ENCODE data around the gene CEP128.

The CEP128 gene

DNA sequence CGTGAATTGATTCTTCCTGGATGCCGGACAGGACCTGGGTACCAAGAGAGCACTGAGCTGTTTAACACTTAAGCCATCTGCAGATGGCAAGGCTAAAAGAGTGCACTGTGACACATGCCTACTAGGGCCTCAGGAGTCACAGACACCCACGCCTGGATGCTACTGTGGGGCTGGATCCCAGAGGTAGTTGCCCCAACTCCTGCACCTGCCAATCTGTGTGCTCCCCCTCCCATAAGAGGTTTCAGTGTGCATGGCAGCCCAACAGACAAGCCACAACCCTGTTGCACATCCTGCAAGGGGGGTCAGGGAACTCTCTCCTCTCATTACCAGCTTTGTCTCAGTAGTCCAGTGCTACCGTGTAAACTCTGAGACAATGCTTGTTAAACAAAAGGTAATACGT, 169.0 kb downstream of the CEP128 start:
- DNase-seq (ENCODE audit: low read depth in 2 of 2), result no peak

DNA sequence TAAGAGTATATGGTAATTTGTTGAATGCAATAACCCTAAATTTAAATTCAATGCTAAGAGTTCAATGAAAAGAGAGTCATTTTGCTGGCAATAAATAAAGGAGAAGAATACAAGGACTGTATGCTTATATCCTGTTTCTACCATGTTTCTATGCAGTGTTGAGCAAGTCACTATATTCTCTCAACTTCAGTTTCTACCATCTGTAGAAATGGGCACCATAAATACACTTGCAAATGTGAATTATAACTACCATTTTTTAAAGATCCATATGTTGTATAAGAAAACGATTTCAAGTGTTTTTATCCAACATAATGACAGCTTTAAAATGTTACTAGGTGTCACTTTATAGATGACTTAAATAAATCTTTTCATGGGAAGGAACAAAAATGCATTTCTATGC, 170.3 kb downstream of the CEP128 start:
- DNase-seq (ENCODE audit: low read depth in 2 of 2), result no peak

DNA sequence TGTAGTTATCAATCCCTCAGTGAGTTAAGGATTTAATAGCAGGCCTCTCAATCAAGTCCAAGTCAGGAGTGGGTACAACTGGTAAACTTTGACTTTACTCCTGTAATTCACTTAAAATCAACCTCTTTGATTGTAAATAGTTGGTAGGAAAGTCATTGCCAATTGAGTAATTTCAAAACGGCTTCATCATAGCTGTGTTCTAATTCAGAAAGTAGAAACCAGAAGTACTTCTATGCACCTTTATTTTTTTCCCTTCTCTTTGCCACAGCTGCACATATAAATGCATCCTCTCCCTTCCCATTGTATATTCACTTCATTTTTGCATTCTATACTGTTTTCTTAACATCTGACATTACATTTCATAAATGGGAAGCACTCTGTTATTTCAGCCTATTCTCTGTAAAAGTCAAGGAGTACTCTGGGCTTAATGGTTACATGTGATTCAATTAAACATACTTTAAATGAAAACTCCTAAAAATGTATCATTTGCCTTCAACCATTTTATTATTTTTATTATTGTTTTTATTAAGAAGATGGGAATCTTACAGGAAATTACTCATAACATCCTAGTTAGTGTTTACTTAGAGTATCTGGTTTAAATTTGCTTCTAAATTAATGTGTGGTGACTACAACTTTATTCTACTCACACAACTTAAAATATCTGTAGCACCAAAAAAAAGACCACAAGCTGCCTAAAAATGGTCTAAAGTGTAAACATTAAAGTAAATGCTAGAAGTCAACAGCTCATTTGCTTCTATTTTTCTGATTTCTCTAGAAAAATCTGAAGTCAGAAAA, 171.2 kb downstream of the CEP128 start:
- DNase-seq (ENCODE audit: low read depth in 2 of 2), result peak; percentile 39 to 47

DNA sequence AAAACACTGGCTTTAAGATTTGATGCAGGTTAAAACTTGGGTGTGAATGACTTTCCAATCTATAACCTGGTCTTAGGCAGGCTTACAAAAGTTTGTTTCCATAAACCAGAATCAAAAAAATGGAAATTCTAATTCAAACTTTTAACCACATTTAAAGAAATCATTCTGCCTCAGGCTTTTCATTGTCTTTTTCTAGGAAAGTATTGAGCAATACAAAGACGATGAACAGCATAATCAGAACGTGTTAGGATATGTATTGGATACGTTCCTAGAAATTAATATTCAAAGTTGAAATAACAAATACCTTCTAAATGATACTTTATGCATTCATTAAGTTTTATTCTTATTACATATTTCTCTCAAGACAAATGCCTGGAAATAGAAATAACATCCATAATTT, 172.9 kb downstream of the CEP128 start:
- no peak for DNase-seq (ENCODE audit: low read depth in 2 of 2)

DNA sequence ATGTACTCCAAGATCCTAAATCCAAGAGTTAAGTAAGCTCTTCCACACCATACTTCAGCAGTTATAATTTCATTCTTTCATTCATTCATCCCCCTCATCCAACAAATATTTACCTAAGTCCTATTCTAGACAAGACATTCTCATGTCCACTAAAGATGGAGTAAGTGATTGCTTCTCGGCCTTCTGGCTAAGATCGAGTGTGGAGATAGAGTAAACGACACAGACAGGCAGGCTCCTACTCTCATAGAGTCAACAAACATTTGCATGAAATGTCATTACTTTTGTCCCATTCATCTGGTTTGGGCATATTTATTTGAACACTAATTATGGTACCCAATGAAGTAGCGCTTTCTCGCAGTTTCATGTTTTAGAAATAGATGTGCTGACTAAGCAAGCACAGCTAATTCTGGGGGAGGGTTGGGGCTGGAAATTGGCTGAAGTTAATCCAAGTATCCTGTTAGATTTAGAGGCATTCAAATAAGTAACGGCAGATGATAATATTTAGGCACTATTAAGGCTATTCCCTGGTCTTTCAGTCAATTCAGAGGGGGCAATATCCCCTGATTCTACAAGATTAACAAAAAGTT, 176.5 kb downstream of the CEP128 start:
- DNase-seq (ENCODE audit: low read depth in 2 of 2), result no peak

DNA sequence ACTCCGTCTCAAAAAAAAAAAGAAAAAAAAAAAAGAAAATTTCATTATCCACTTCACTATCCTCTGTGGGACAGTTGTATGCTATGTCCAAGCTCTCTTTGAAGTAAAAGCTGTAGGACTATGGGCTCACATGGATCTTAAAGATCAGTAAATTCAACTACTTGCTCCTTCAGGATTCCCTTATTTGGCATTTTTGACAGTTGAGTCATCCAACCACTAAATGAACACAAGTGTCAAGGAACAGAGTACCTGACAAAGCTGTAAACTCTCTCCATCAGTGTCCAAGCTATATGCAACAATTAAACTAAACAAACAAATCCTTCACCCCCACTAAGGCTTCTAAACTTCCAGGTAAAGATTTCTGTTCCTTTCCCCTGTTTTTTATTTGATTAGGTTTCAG, 177.0 kb downstream of the CEP128 start:
- peak in 1 of 2 experiments; percentile 38 for DNase-seq (ENCODE audit: low read depth in 2 of 2)

DNA sequence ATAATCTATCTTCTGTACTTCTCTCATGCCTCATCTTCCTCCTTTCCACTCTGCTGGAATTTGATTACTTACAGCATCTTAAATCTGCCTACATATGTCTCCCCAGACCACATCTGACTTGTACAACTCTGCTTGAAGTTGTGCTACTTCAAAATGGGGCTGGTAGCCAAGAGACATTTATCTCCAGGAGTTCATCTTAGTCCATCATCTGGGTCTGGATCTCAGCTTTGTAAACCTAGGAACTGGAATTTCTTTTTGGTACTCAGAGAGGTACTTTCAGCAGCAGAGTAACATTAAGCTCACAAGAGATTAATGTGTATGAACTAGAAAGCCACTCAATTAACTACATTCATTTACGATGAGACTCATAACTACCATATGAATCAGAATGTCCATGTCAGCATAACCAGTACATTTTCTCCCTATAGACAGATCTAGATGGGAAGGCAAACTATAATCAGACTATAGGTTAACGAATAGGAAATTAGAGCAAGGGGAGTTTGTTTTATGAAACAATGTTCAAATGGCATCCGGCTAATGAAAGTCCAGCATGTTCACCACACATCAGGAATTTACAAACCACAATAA, 178.8 kb downstream of the CEP128 start:
- DNase-seq (ENCODE audit: low read depth in 2 of 2), result peak; percentile 76 to 82

DNA sequence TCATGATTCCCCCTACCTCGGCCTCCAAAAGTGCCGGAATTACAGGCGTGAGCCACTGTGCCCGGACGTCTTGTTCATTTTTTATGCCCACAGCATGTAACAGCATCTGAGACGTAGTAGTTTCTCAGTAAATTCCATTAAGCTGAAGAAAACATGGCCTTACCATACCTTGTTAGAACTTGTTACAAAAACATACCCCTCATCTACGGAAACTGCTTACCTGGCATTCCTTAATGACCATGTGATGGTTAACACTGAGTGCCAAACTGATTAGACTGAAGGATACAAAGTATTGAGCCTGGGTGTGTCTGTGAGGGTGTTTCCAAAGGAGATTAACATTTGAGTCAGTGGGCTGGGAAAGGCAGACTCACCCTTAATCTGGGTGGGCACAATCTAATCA, 186.8 kb downstream of the CEP128 start:
- no peak for DNase-seq (ENCODE audit: low read depth in 2 of 2)

DNA sequence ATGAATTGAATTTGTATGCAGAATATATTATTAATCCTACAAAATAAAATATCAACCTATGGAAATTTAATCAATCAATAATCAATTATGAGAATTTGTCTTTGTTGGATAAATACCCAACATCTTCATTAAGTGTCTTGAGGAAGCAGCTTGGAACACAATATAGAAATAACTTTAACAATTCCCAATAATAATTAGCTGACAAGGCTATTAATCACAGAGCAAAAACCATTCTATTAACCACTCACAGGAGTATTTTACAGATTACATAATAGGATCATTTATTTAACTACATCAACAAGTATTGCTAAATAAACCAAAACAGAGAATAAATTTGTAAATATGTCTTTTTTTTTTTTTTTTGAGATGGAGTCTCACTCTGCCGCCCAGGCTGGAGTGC, 190.3 kb downstream of the CEP128 start:
- no peak for DNase-seq (ENCODE audit: low read depth in 2 of 2)

DNA sequence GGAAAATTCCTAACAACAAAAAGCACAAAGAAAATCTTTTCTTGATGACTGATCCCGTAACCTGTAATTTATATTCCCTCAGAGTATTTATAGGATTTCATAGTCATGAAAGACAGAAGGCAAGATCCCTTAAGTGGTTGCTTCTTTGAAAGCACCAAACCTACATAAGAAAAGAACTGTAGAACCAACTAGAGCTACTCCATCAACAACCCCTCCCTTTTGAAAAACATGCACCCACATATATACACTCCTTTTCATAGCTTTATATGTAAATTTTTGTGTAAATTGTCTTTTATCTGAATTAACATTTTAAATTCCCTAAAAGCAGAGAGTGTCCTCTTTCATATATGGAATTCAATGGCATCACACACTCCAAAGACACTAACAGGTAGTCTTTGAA, 215.3 kb downstream of the CEP128 start:
- no peak for DNase-seq (ENCODE audit: low read depth in 2 of 2)

DNA sequence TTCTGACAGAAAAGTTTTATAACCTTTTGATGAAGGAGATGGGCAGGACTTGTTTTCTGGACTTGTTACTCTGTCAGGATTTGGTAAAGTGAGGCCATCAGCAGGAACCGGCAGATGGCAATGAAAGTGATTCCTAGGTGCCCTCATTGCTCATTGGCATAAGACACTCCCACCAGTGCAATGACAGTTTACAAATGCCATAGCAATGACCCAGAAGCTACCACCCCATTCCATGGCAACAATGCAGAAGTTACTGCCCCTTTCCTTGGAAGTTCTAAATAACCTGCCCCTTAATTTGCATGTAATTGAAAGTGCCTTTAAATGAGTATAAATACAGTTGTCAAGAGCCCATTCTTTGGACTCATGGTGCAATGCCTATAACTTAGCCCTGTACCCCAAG, 222.6 kb downstream of the CEP128 start:
- DNase-seq (ENCODE audit: low read depth in 2 of 2), result no peak

DNA sequence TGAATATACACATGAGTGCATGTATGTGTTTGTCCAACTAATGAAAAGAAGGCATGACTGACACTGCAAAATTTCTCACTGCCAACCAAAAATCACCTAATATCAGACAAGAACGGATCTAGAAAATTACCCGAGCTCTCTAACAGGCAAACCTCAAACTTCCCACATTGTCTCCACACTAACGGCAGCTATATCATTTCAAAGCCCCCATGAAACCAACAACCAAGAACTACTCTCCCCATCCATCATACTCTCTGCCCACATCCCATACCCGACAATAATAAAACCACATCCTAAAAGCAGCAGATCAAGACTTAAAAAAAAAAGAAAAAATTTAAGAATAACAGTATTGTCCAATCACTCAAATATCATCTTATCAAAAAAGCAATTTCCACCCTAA, 227.1 kb downstream of the CEP128 start:
- no peak for DNase-seq (ENCODE audit: low read depth in 2 of 2)

DNA sequence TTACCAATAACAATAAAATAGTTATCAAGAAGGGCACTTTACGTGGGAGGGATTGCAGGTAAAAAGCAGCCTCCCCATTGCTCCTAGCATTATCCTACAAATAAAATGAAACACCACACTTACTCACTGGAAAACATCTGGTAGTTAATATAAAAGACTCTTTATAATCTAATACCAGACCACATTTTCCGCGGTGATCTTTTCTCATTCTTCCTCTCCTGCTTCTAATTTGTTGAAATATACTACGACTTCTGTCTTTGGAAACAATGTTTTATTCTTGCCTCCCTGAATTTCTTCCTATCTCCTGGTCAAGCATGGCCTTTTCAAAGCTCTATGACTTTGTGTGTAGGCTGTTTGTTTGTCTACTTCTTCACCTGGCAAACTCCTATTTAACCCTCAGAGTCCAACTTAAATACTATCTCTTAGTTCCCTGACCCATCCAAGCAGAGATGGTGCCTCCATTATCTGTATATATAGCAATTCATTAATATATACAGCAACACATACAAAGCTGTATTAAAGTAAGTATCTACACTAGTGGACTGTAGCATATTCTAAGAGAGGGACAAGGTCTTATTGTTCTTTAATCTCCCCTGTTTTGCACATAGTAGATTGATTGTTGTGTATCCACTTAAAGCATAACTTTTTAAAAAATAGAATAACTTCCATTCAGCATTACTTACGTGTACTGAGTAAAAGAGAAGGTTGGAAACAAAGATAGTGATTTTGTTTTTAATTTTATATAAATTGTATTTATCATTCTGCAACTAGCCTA, 228.3 kb downstream of the CEP128 start:
- no peak for DNase-seq (ENCODE audit: low read depth in 2 of 2)

DNA sequence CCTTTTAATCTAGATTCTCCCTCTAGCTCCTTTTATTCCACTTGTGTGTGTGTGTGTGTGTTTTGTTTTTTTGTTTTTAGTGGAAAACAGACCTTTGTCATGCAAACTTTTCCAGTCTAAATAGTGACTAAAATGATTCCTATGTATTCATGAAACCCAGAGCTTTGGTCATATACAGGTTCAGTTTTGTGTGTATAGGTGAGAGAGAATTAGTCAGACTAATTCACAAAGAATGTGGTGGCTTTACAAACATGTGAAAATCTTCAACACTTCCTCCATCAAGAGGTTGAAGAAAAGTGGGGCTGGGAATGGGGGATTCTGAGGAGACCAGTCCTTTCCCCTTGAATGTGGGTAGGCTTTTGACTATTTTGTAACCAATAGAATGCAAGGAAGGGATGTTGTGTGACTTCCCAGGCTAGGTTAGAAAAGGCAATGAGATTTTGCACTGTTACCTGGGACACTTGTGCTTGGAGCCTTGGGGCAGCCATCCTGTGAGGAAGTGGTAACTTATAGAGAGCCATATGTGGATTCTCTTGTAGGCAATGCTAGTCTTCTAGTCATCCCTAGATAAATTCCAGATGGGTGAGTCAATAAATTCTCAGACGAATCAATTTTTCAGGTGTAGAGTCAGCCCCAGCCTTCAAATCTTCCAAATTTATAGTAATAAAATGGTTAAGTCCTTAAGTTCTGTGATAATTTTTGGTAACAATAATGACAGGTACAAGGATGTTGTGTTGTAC, 236.1 kb downstream of the CEP128 start:
- no peak for DNase-seq (ENCODE audit: low read depth in 2 of 2)

DNA sequence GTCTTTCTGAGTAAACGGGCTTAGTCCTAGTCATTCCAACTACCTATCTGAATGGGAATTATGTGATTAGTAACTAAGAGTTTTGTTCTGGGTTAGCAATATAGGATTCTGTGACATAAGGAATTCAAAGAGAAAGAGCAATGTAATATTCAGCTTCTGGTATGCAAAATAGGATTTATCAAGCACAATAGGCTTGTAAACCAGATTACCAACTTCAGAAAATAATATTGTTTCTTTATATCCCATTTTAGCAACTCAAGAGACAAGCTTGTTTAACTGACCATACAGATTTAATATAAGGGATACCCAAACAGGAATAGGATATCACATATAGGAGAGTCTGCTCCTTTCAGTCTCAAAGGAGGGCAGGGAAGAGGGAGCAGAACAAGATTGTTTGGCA, 240.9 kb downstream of the CEP128 start:
- DNase-seq (ENCODE audit: low read depth in 2 of 2), result no peak

DNA sequence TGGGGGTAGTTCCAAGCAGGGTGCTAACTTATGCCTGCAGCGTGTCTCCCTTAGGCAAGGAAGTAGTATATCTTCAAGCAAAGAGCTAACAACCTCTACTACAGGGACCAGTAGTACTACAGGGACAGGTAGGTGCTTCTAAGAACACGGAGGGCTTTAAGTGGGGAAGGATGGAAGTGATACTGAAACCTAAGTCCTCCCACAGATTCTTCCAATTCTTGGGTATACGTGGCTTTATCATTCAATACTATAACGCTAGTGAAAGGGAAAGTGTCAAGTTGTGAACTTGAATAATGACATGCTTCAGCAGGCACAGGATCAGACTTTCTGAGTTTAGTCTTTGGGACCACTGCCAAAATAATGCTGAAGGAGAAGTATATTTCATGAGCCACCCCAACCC, 241.7 kb downstream of the CEP128 start:
- no peak for DNase-seq (ENCODE audit: low read depth in 2 of 2)

DNA sequence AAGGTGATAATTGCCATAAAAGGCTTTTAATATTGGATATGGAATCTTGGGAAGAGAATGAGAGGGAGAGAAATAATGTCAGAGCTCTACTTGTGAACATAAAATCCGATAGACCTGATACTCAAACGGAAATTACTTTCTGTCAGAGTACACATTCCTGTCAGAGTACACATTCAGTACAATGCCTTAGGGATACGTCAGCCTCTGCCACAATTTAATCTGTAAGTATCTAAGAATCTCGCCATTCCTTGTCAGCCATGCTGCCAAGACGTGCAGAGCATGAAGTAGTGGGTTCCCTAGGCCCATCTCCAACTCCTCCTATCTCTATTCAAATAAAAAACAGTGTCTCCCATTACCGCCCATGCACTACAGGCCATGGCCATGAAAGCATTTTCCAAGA, 242.6 kb downstream of the CEP128 start:
- no peak for DNase-seq (ENCODE audit: low read depth in 2 of 2)

DNA sequence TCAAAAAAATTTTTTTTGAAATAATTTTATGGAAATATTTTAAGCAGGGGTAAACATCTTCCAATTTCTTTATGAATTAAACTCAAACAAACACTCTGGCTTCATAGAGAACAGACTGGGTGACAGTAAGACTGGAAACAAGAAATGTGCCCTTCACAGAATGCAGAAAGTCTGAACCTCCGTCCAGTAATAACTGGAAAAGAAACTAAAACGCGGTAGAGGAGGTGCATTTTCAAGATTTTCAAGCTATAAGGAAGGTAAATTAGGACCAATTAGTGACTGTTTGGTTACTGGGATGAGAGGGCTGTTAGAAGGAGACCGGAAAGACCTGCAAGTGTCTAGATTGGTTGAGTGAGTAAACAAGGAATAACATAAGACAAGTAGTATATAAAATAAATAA, 245.7 kb downstream of the CEP128 start:
- no peak for DNase-seq (ENCODE audit: low read depth in 2 of 2)

DNA sequence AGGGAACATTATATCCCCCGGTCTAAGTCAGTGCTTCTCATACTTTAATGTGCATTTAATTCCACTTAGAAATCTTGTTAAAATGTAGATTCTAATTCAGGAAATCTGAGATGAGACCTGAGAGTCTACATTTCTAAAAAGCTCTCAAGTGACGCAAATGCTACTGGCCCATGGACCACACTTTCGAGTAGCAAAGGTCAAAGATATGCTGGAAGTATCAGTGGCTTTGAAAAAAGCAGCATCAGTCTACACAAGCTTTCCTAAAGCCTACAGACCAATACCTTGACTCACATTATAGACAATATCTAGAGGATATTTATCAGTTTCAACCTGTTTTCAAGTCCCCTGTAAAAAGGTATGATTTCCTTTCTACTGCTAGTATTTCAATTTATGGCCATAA, 248.6 kb downstream of the CEP128 start:
- DNase-seq (ENCODE audit: low read depth in 2 of 2), result no peak

DNA sequence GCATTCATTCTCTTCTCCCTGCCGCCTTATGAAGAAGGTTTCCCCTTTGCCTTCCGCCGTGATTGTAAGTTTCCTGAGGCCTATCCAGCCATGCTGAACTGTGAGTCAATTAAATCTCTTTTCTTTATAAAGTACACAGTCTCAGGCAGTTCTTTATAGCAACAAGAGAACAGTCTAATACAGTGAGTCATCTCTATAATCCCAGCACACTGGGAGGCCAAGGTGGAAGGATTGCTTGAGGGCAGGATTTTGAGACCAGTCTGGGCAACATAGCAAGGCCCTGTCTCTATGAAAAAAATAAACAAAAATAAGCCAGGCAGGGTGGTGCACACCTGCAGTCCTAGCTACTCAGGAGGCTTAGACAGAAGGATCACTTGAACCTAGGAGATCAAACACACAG, 259.9 kb downstream of the CEP128 start:
- DNase-seq (ENCODE audit: low read depth in 2 of 2), result no peak

DNA sequence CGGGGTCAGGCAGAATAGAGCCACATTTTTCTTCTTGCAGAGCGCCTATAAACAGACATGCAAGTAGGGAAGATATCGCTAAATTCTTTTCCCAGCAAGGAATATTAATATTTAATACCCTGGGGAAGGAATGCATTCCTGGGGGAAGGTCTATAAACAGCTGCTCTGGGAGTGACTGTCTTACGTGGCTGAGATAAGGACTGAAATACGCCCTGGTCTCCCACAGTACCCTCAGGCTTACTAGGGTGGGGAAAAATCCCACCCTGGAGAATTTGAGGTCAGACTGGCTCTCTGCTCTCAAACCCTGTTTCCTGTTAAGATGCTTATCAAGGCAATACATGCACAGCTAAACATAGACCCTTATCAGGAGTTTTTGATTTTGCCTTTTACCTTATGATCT, 262.3 kb downstream of the CEP128 start:
- no peak for DNase-seq (ENCODE audit: low read depth in 2 of 2)

DNA sequence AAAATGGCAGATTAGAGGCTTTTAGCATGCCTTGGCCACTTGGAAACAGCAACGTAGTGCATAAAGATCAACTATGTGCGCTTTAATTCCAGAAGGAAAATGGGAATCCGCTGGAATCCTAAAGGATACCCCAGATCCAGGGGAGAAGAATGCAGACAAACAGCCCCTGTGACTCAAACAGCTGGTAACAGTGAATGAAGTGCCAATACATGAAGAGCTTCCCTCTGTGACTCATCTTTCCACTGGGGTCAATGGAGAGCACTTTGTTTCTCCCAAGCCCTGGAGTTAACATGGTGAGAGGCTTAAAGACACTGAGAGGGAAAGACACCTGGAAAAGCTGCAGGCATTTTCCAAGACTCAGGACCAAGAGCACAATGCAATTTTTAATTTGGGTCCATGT, 263.1 kb downstream of the CEP128 start:
- DNase-seq (ENCODE audit: low read depth in 2 of 2), result no peak
